Measurements from ENCODE around the gene SINHCAF. TPM values are rescaled to one million over a fixed set of nuclear protein-coding genes. Genes with fewer than 3 reads are reported as not detected.
A peak's percentile ranks its signal among the peaks of the same experiment; 100 is the strongest.

The SINHCAF gene
- total and polyA plus RNA-seq, 2 experiments from 2014 or later, result 581 to 686 TPM

DNA sequence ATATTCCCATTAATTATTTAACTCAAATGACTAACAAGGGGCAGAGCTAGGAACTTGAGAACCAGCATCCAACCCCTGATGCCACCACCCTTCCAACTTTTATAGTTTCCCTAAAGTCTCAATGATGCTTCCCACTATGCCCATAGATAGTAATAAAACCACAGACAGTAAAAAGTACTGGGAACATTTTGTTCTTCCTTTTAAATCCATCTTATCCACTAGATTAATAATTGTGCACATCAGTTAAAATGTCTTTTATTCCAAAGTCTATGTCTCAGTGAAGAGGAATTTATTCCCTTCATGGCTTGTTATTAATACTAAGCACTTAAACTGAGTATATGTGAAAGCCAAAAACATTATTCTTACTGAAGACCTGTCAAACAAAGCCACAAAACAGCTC lies 45.8 kb downstream of the SINHCAF start:
- peaks cover 10% of the 10 kb centered on the region for H3K27me3 Mint-ChIP-seq (ENCODE audit: insufficient read depth, low read depth, poor library complexity)
- H3F3A ChIP-seq (replicated peaks; ENCODE audit: low read depth), result peaks cover 28% of the 10 kb centered on the region
- H3K4me3 Mint-ChIP-seq, result no peak overlapping the region
- H3K27ac Mint-ChIP-seq, result no peak overlapping the region
- H3K9me2 ChIP-seq (ENCODE audit: insufficient read depth), result no peaks in the 10 kb centered on the region
- peaks cover 11% of the 10 kb centered on the region for H4K20me1 ChIP-seq (replicated peaks; ENCODE audit: insufficient read depth)
- peaks cover 46% of the 10 kb centered on the region for H3K36me3 ChIP-seq (ENCODE audit: insufficient read depth)
- peaks cover 69% of the 10 kb centered on the region for H3K36me3 Mint-ChIP-seq (ENCODE audit: low read depth)
- peaks cover 27% of the 10 kb centered on the region; the same call in 1 of the 2 replicates for H3K79me2 ChIP-seq (replicated peaks; ENCODE audit: insufficient read depth)
- H2AFZ ChIP-seq, result no peak overlapping the region
- ATAC-seq (no peak), DNase-seq (ENCODE audit: low spot score) (no peak)
- no peak overlapping the region for H3K27ac ChIP-seq (ENCODE audit: low read depth)
- no peaks in the 10 kb centered on the region for H3K4me1 ChIP-seq (ENCODE audit: insufficient read depth)
- TF ChIP-seq NANOG (IDR thresholded peaks at IDR 0.05; ENCODE audit: borderline replicate concordance), result no peak
- no peaks in the 10 kb centered on the region; the same call in 2 of the 3 replicates for H3K9me3 Mint-ChIP-seq
- H3K27me3 ChIP-seq (ENCODE audit: insufficient read depth), result no peaks in the 10 kb centered on the region
- H3K4me2 ChIP-seq, result no peak overlapping the region
- H3K4me1 Mint-ChIP-seq, result peaks cover 8% of the 10 kb centered on the region
- no peak overlapping the region for H3K4me3 ChIP-seq

DNA sequence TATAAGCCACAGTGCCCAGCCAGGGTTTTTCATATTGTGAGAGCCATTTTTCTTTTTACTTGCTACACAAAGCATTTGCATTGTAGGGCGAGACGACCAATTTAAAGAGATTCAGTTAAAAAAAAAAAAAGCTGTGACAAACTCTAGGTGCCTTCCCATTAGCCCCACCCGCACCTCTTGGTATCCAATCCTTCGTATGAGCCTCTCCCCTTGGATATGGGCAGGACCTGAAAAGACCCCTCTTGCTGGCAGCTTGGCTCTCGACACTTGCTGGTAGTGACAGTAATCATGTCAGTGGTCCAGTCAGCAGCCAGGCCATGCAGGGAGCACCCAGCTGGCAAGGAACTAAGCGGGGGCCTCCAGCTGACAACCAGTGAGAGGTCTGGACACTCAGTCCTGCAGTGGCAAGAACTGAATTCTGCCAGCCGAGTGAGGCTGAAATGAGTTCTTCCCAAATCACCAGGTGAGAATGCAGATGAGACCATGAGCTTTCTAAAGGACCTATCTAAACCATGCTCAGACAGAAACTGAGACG lies 46.5 kb downstream of the SINHCAF start:
- peaks cover 62% of the 10 kb centered on the region for H3K36me3 Mint-ChIP-seq (ENCODE audit: low read depth)
- peaks cover 10% of the 10 kb centered on the region for H3K27me3 Mint-ChIP-seq (ENCODE audit: insufficient read depth, low read depth, poor library complexity)
- Histone ChIP-seq H3K27me3 (ENCODE audit: insufficient read depth) (no peaks in the 10 kb centered on the region), H4K20me1 (replicated peaks; ENCODE audit: insufficient read depth) (peaks cover 13% of the 10 kb centered on the region), H3F3A (replicated peaks; ENCODE audit: low read depth) (peaks cover 26% of the 10 kb centered on the region), H3K27ac (ENCODE audit: low read depth) (peak overlapping the region; percentile 16; the same call in 1 of the 2 replicates), H3K36me3 (ENCODE audit: insufficient read depth) (peaks cover 38% of the 10 kb centered on the region), H3K4me3 (no peak overlapping the region), H3K9me2 (ENCODE audit: insufficient read depth) (no peaks in the 10 kb centered on the region), H2AFZ (no peak overlapping the region), H3K4me2 (no peak overlapping the region), H3K79me2 (replicated peaks; ENCODE audit: insufficient read depth) (peaks cover 22% of the 10 kb centered on the region; the same call in 1 of the 2 replicates), H3K4me1 (ENCODE audit: insufficient read depth) (no peaks in the 10 kb centered on the region)
- H3K4me1 Mint-ChIP-seq, result peaks cover 8% of the 10 kb centered on the region
- no peaks in the 10 kb centered on the region; the same call in 2 of the 3 replicates for H3K9me3 Mint-ChIP-seq
- H3K27ac Mint-ChIP-seq, result peak overlapping the region; percentile 68; the same call in 1 of the 2 replicates
- H3K4me3 Mint-ChIP-seq, result no peak overlapping the region
- peak; percentile 37 for ATAC-seq
- no peak for DNase-seq (ENCODE audit: low spot score)
- TF ChIP-seq EZH2phosphoT487 (IDR thresholded peaks at IDR 0.05; ENCODE audit: unreplicated experiment) (no peak), JUNB (IDR thresholded peaks at IDR 0.05; ENCODE audit: unreplicated experiment) (no peak), ZNF114 (CRISPR knock-in tag; IDR thresholded peaks at IDR 0.05) (no peak), EZH2 (IDR thresholded peaks at IDR 0.05; ENCODE audit: low read depth, unreplicated experiment) (no peak), NANOG (IDR thresholded peaks at IDR 0.05; ENCODE audit: borderline replicate concordance) (no peak), POLR2AphosphoS5 (IDR thresholded peaks at IDR 0.05; ENCODE audit: low read depth) (no peak), ZNF331 (CRISPR knock-in tag; IDR thresholded peaks at IDR 0.05; ENCODE audit: low read depth) (no peak)
- TF ChIP-seq, protein P1, sequence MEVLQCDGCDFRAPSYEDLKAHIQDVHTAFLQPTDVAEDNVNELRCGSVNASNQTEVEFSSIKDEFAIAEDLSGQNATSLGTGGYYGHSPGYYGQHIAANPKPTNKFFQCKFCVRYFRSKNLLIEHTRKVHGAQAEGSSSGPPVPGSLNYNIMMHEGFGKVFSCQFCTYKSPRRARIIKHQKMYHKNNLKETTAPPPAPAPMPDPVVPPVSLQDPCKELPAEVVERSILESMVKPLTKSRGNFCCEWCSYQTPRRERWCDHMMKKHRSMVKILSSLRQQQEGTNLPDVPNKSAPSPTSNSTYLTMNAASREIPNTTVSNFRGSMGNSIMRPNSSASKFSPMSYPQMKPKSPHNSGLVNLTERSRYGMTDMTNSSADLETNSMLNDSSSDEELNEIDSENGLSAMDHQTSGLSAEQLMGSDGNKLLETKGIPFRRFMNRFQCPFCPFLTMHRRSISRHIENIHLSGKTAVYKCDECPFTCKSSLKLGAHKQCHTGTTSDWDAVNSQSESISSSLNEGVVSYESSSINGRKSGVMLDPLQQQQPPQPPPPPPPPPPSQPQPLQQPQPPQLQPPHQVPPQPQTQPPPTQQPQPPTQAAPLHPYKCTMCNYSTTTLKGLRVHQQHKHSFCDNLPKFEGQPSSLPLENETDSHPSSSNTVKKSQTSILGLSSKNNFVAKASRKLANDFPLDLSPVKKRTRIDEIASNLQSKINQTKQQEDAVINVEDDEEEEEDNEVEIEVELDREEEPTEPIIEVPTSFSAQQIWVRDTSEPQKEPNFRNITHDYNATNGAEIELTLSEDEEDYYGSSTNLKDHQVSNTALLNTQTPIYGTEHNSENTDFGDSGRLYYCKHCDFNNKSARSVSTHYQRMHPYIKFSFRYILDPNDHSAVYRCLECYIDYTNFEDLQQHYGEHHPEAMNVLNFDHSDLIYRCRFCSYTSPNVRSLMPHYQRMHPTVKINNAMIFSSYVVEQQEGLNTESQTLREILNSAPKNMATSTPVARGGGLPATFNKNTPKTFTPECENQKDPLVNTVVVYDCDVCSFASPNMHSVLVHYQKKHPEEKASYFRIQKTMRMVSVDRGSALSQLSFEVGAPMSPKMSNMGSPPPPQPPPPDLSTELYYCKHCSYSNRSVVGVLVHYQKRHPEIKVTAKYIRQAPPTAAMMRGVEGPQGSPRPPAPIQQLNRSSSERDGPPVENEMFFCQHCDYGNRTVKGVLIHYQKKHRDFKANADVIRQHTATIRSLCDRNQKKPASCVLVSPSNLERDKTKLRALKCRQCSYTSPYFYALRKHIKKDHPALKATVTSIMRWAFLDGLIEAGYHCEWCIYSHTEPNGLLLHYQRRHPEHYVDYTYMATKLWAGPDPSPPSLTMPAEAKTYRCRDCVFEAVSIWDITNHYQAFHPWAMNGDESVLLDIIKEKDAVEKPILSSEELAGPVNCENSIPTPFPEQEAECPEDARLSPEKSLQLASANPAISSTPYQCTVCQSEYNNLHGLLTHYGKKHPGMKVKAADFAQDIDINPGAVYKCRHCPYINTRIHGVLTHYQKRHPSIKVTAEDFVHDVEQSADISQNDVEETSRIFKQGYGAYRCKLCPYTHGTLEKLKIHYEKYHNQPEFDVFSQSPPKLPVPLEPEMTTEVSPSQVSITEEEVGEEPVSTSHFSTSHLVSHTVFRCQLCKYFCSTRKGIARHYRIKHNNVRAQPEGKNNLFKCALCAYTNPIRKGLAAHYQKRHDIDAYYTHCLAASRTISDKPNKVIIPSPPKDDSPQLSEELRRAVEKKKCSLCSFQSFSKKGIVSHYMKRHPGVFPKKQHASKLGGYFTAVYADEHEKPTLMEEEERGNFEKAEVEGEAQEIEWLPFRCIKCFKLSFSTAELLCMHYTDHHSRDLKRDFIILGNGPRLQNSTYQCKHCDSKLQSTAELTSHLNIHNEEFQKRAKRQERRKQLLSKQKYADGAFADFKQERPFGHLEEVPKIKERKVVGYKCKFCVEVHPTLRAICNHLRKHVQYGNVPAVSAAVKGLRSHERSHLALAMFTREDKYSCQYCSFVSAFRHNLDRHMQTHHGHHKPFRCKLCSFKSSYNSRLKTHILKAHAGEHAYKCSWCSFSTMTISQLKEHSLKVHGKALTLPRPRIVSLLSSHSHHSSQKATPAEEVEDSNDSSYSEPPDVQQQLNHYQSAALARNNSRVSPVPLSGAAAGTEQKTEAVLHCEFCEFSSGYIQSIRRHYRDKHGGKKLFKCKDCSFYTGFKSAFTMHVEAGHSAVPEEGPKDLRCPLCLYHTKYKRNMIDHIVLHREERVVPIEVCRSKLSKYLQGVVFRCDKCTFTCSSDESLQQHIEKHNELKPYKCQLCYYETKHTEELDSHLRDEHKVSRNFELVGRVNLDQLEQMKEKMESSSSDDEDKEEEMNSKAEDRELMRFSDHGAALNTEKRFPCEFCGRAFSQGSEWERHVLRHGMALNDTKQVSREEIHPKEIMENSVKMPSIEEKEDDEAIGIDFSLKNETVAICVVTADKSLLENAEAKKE (CRISPR knock-in tag; IDR thresholded peaks at IDR 0.05), result no peak
- TF ChIP-seq, protein P2, sequence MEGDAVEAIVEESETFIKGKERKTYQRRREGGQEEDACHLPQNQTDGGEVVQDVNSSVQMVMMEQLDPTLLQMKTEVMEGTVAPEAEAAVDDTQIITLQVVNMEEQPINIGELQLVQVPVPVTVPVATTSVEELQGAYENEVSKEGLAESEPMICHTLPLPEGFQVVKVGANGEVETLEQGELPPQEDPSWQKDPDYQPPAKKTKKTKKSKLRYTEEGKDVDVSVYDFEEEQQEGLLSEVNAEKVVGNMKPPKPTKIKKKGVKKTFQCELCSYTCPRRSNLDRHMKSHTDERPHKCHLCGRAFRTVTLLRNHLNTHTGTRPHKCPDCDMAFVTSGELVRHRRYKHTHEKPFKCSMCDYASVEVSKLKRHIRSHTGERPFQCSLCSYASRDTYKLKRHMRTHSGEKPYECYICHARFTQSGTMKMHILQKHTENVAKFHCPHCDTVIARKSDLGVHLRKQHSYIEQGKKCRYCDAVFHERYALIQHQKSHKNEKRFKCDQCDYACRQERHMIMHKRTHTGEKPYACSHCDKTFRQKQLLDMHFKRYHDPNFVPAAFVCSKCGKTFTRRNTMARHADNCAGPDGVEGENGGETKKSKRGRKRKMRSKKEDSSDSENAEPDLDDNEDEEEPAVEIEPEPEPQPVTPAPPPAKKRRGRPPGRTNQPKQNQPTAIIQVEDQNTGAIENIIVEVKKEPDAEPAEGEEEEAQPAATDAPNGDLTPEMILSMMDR (conservative IDR thresholded peaks at IDR 0.05; ENCODE audit: low read depth in 2 of 2), result no peak
- TF ChIP-seq, protein P3, sequence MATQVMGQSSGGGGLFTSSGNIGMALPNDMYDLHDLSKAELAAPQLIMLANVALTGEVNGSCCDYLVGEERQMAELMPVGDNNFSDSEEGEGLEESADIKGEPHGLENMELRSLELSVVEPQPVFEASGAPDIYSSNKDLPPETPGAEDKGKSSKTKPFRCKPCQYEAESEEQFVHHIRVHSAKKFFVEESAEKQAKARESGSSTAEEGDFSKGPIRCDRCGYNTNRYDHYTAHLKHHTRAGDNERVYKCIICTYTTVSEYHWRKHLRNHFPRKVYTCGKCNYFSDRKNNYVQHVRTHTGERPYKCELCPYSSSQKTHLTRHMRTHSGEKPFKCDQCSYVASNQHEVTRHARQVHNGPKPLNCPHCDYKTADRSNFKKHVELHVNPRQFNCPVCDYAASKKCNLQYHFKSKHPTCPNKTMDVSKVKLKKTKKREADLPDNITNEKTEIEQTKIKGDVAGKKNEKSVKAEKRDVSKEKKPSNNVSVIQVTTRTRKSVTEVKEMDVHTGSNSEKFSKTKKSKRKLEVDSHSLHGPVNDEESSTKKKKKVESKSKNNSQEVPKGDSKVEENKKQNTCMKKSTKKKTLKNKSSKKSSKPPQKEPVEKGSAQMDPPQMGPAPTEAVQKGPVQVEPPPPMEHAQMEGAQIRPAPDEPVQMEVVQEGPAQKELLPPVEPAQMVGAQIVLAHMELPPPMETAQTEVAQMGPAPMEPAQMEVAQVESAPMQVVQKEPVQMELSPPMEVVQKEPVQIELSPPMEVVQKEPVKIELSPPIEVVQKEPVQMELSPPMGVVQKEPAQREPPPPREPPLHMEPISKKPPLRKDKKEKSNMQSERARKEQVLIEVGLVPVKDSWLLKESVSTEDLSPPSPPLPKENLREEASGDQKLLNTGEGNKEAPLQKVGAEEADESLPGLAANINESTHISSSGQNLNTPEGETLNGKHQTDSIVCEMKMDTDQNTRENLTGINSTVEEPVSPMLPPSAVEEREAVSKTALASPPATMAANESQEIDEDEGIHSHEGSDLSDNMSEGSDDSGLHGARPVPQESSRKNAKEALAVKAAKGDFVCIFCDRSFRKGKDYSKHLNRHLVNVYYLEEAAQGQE (IDR thresholded peaks at IDR 0.05; ENCODE audit: unreplicated experiment), result no peak
